ENCODE data around the gene GALNT14.

Gene GALNT14

DNA sequence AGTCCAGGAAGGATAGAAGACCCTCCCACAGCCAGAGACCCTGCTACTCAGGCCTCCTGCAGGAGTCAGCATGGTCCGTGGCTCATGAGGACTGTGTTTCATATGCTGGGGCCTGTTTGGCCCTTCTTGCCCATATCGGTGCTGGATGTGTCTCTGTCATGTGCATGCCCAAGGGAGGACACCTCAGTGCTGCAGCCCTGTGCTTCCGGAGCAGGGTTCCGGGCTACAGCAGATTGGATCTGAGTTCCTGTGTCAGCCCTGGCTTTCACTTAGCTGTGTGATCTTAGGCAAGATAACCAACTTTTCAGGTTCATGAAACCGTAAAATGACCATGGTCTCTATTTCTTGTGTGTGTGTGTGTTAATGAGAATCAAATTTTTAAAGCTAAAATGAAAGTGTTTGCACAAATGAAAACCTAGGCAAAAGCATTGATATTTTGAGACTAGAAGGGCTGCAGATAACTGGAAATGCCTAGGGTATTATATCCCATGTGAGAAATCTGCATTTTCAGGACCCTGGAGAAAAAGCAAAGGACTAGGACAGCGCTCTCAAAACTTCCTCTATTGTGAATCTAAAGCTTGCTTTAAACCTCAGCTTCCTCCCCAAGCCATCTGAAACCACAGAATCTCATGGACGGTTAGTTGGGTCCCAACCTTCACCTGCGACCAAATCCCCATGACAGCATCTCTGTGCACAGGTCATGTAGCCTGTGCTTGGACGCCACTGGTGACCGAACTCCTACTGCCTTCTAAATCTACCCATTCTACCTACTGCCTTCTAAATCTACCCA, 272.2 kb downstream of the GALNT14 start:
- in situ Hi-C loops (cut with MboI; ENCODE audit: low sequenced_read_pairs), result no loop called here

GRCh38 chr2:30865243-30865642, 273.0 kb downstream of the GALNT14 start:
- in situ Hi-C loops (cut with MboI; ENCODE audit: low sequenced_read_pairs), result no loop called here
- H3K27me3 ChIP-seq (ENCODE audit: low read depth), result no peaks in the 10 kb centered on the region
- no peaks in the 10 kb centered on the region for H3K36me3 ChIP-seq (replicated peaks)
- H3K4me3 ChIP-seq, result no peak overlapping the region
- no peak for DNase-seq (ENCODE audit: low spot score in 2 of 2)
- no peaks in the 10 kb centered on the region for H3K4me1 ChIP-seq
- H3K9me3 ChIP-seq, result no peaks in the 10 kb centered on the region

More for the DNA sequence above, 272.2 kb downstream of the GALNT14 start:
- no peak overlapping the region for H3K4me3 ChIP-seq
- no peaks in the 10 kb centered on the region for H3K36me3 ChIP-seq (replicated peaks)
- H3K9me3 ChIP-seq, result no peaks in the 10 kb centered on the region
- no peaks in the 10 kb centered on the region for H3K27me3 ChIP-seq (ENCODE audit: low read depth)
- H3K4me1 ChIP-seq, result no peaks in the 10 kb centered on the region
- no peak for DNase-seq (ENCODE audit: low spot score in 2 of 2)

DNA sequence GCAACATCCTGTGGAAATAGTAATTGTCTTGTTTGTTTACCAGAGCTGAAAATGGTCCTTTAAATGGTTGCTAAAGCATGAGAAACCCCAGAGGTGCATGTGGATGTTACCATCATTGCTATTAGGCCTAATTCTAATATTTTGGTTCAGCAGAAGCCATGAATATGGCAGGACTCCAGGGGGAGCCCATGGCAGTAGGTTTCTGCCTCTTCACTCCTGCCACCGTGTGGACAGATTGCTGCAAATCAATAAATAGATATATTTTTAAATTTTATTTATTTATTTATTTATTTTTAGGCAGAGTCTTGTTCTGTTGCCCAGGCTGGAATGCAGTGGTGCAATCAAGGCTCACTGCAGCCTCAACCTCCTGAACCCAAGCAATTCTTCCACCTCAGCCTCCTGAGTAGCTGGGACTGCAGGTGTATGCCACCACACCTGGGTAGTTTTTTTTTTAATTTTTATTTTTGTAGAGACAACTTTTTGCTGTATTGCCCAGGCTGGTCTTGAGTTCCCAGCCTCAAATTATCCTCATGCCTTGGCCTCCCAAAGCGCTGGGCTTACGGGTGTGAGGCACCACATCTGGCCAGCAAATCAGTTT, 276.1 kb downstream of the GALNT14 start:
- DNase-seq (ENCODE audit: low spot score in 2 of 2), result peak in 1 of 2 experiments; percentile 20
- Histone ChIP-seq H3K4me1 (no peaks in the 10 kb centered on the region), H3K36me3 (replicated peaks) (no peaks in the 10 kb centered on the region), H3K4me3 (no peak overlapping the region), H3K27me3 (ENCODE audit: low read depth) (no peaks in the 10 kb centered on the region), H3K9me3 (no peaks in the 10 kb centered on the region)
- in situ Hi-C loops (cut with MboI; ENCODE audit: low sequenced_read_pairs), result no loop called here

DNA sequence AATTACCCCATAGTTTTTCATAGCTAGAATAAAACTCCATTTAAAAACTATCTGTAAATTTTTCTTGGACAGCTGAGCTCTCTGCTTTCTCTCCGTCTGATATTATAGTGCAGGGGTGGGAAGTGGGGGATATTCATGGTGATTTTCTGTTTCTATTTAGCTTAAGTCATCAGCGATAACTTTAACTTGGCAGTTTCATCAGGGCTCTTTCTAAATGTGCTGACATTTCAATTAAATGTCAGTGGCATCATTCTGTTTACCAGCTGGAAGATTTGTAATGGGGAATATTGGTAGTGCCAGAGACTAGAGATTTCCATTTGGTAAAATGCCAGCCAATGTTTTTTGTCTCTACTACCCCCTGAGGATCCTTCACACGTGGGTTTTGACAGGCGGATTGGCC, 277.5 kb downstream of the GALNT14 start:
- in situ Hi-C loops (cut with MboI; ENCODE audit: low sequenced_read_pairs), result no loop called here
- Histone ChIP-seq H3K36me3 (replicated peaks) (no peaks in the 10 kb centered on the region), H3K4me3 (no peak overlapping the region), H3K9me3 (no peaks in the 10 kb centered on the region), H3K4me1 (no peaks in the 10 kb centered on the region), H3K27me3 (ENCODE audit: low read depth) (no peaks in the 10 kb centered on the region; the same call in 1 of the 2 replicates)
- DNase-seq (ENCODE audit: low spot score in 2 of 2), result no peak

Measured in HAP-1 (cell line).